Adrenal gland (tissue), 12 donors: ENCODE results near the gene SMPX. TPM values are rescaled to one million over a fixed set of nuclear protein-coding genes. Genes with fewer than 3 reads are reported as not detected.

Source experiments
- DNase-seq, 7 donors: peaks; one replicate each; pipeline ENCODE4 v3.0.0-alpha.2; 2019 to 2020
- H3K27ac ChIP-seq, 5 donors: fragments of 200-600 bp; sonication (generic) in 4 of 5; 1 replicate in 3 of 5; 2 replicates in 2 of 5; pipeline versions ENCODE4 v1.5.1 to v1.8.0; 2016 to 2020; ENCODE audit warnings: mild to moderate bottlenecking in 1 of 5
- H3K27me3 ChIP-seq: fragments of 200-600 bp; 2 replicates; pipeline ENCODE4 v1.8.0; 2021
- H3K36me3 ChIP-seq, 2 donors: fragments of 200-600 bp; replicated peaks in 1 of 2; 1 replicate in 1 of 2; 2 replicates in 1 of 2; pipeline versions ENCODE4 v1.5.1 to v1.8.0; 2018 to 2022
- H3K4me1 ChIP-seq, 2 donors: fragments of 200-600 bp; replicated peaks in 1 of 2; 1 replicate in 1 of 2; 2 replicates in 1 of 2; pipeline versions ENCODE4 v1.5.1 to v1.8.0; 2018 to 2021
- H3K4me3 ChIP-seq, 4 donors: fragments of 200-600 bp; sonication (generic) in 3 of 4; one replicate each; pipeline ENCODE4 v1.5.1; 2016 to 2018
- H3K9me3 ChIP-seq, 3 donors: fragments of 200-600 bp; sonication (generic) in 1 of 3; replicated peaks in 1 of 3; 1 replicate in 2 of 3; 2 replicates in 1 of 3; pipeline versions ENCODE4 v1.5.1 to v1.8.0; 2016 to 2021
- POLR2A ChIP-seq, 2 donors: fragments of 450-650 bp; IDR thresholded peaks; one replicate each; pipeline ENCODE4 v1.6.1; 2017; ENCODE audit warnings: antibody characterized with exemption in 2 of 2, mild to moderate bottlenecking in 2 of 2, moderate library complexity in 1 of 2
- WGBS, 4 donors: extraction: QIAGEN DNeasy Blood & Tissue Kit in 2 of 4; methylation state at CpG; one replicate each; pipeline versions ENCODE4 v1.1.5 to v1.1.7; 2013 to 2017; 5-methylcytosine and 5-hydroxymethylcytosine counted together
- intact Hi-C, 2 donors: fragments of 100-400 bp; cut with DNase I; formaldehyde crosslinking; loops; one replicate each; pipeline versions ENCODE4 v1.14.1 to v1.15.0; 2022 to 2023
- polyA plus RNA-seq, 3 donors: library from polyadenylated mRNA; stranded (reverse); fragments of 200-250 nt in 2 of 3; fragments of 350-450 nt in 1 of 3; fragmentation: Illumina TruSeq in 1 of 3; extraction: RNeasy Lipid Tissue Mini Kit (QIAGEN cat#74804) in 1 of 3; gene quantifications; one replicate each; pipeline ENCODE4 v1.2.3, GENCODE V29; 2013 to 2014
- total RNA-seq, 9 donors: library from RNA; depleted of rRNA in 4 of 9; stranded (reverse); fragments of >200 nt in 4 of 9; fragments of 120-200 nt in 1 of 9; fragmentation: NEBNext Ultra II Directional in 1 of 9; extraction: Animal tissue kit (Norgen Biotek cat#: 25700) in 1 of 9; gene quantifications; one replicate each; pipeline versions ENCODE4 v1.1.0 to v1.2.4, GENCODE V29; 2013 to 2023
- TF ChIP-seq, protein P1 (sequence below), 6 experiments: fragments of 450-650 bp in 4 of 6; fragments of 200-600 bp in 2 of 6; sonication (generic) in 1 of 6; IDR thresholded peaks; 1 replicate in 5 of 6; 2 replicates in 1 of 6; pipeline versions ENCODE4 v1.5.1 to v1.8.0; 2016 to 2021; ENCODE audit warnings: antibody characterized with exemption in 6 of 6, mild to moderate bottlenecking in 2 of 6, moderate library complexity in 1 of 6
- donor health status: healthy with polysubstance abuse.
- donor health status: Bipolar disorder and iron deficiency.
- donor health status: DM: yes; HTN: yes; CAD: no.
- donor health status: DM: no; HTN: no; CAD: no.
- donor health status: DM: no; HTN: no; CAD: no.
- donor health status: DM: yes; HTN: yes; CAD: no.

Gene SMPX
- total and polyA plus RNA-seq, 12 donors = 0.10 TPM; not detected in 11

- Histone ChIP-seq H3K4me1 (no peaks in the 10 kb centered on the region), H3K27me3 (peaks cover 4% of the 10 kb centered on the region), H3K4me3 (no peak overlapping the region), H3K27ac (no peak overlapping the region), H3K9me3 (no peaks in the 10 kb centered on the region), H3K36me3 (no peaks in the 10 kb centered on the region)
- intact Hi-C loops = no loop called here
- DNase-seq = no peak
- 75 to 89% (median 81%) methylated on average over 2 to 3 of the region's 3 CpGs for WGBS, 4 donors
- TF ChIP-seq, protein P1, sequence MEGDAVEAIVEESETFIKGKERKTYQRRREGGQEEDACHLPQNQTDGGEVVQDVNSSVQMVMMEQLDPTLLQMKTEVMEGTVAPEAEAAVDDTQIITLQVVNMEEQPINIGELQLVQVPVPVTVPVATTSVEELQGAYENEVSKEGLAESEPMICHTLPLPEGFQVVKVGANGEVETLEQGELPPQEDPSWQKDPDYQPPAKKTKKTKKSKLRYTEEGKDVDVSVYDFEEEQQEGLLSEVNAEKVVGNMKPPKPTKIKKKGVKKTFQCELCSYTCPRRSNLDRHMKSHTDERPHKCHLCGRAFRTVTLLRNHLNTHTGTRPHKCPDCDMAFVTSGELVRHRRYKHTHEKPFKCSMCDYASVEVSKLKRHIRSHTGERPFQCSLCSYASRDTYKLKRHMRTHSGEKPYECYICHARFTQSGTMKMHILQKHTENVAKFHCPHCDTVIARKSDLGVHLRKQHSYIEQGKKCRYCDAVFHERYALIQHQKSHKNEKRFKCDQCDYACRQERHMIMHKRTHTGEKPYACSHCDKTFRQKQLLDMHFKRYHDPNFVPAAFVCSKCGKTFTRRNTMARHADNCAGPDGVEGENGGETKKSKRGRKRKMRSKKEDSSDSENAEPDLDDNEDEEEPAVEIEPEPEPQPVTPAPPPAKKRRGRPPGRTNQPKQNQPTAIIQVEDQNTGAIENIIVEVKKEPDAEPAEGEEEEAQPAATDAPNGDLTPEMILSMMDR (IDR thresholded peaks at IDR 0.05) = no peak
- no peak for TF ChIP-seq POLR2A (IDR thresholded peaks at IDR 0.05)
Measured at GRCh38 chrX:21691512-21692018, 66.4 kb downstream of the SMPX start.

DNA sequence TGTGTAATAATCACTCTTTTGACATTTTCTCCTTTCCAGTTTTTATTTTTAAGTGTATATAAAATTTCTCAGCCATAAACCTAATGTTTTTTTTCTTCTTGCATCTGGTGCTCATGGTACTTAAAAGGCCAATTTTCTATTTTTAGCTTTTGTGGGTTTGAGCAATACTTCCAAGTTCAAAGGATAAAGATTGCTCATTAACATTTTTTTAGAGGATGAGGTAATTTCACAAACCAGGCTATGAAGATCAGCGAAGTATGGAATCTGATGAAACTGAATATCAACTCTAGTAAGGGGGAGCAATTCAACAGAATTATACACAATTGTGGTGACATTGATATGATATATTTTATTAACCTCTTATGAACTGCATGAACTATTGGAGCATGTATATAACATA lies 74.0 kb downstream of the SMPX start:
- H3K4me1 ChIP-seq = no peaks in the 10 kb centered on the region
- TF ChIP-seq, protein P1 (IDR thresholded peaks at IDR 0.05) = no peak
- TF ChIP-seq POLR2A (IDR thresholded peaks at IDR 0.05) = no peak
- peaks cover 3% of the 10 kb centered on the region for H3K27me3 ChIP-seq
- no peak overlapping the region for H3K4me3 ChIP-seq
- no peak overlapping the region for H3K27ac ChIP-seq
- 37 to 57% (median 42%) methylated on average over 1 of the region's 1 CpG for WGBS, 4 donors
- DNase-seq = no peak
- H3K36me3 ChIP-seq = no peaks in the 10 kb centered on the region
- no peaks in the 10 kb centered on the region for H3K9me3 ChIP-seq
- intact Hi-C loops = no loop called here

DNA sequence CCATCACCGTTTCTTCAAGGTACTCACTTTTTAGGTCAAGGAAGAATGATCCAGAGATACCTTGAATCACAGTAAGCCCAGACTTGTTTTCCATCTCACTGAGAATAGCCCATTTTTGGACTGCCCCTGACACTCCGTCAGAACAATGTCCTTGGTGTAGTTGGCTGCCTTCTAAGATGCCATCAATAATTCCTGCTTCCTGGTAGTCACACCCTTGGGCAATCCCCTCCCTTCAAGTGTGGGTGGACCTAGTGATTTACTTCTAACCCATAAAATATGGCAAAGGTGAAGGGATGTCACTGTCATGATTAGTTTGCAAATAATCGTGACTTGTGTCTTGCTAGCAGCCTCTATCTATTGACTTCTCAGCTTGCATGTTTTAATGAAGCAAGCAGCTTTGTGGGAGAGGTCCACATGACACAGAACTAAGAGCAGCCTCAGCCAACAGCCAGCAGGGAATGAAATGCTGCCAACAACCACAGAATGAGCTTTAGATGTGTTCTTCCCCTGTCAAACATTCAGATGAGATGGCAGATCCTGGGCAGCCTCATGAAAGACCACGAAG lies 79.8 kb downstream of the SMPX start:
- no peaks in the 10 kb centered on the region for H3K36me3 ChIP-seq
- no peak for DNase-seq
- TF ChIP-seq, protein P1 (IDR thresholded peaks at IDR 0.05) = no peak
- no peak for TF ChIP-seq POLR2A (IDR thresholded peaks at IDR 0.05)
- no peaks in the 10 kb centered on the region for H3K4me1 ChIP-seq
- H3K9me3 ChIP-seq = no peaks in the 10 kb centered on the region
- intact Hi-C loops = no loop called here
- 30 to 45% (median 40%) methylated on average over 3 to 4 of the region's 4 CpGs for WGBS, 4 donors
- H3K27ac ChIP-seq = no peak overlapping the region
- H3K4me3 ChIP-seq = no peak overlapping the region
- H3K27me3 ChIP-seq = peaks cover 7% of the 10 kb centered on the region

DNA sequence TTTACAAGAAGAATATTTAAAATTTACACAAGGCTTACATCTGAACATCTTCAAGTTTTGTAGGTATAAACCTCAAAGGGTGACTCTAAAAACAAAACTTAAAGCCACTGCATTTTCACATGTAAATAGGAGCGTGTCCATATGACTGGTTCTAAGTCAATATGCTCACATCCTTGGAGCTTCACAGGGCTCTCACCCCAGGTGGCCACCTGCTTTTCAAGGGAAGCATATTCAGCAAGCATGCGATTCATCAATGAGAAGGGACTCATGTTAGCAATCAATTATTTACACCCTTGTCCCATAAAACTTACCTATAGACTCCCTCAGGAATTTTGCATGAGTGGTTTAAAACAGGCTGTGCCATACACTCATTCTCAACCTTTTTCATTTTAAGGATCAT lies 82.0 kb downstream of the SMPX start:
- no peak for DNase-seq
- Histone ChIP-seq H3K4me3 (no peak overlapping the region), H3K9me3 (no peaks in the 10 kb centered on the region), H3K36me3 (no peaks in the 10 kb centered on the region), H3K27me3 (peaks cover 5% of the 10 kb centered on the region), H3K27ac (no peak overlapping the region), H3K4me1 (no peaks in the 10 kb centered on the region)
- intact Hi-C loops = no loop called here
- no peak for TF ChIP-seq POLR2A (IDR thresholded peaks at IDR 0.05)
- TF ChIP-seq, protein P1 (IDR thresholded peaks at IDR 0.05) = no peak
- WGBS, 4 donors = 46 to 69% (median 65%) methylated on average over 2 of the region's 2 CpGs
